Keratinocyte (primary cell): ENCODE data around the gene C1orf50.

Experiments used
- EZH2 ChIP-seq: IDR thresholded peaks from one replicate; pipeline ENCODE4 v1.6.1; 2012; ENCODE audit warnings: inconsistent platforms, mild to moderate bottlenecking, low read length, moderate library complexity
- TF ChIP-seq, protein P1 (sequence below), 3 experiments: IDR thresholded peaks in 1 of 3; conservative IDR thresholded peaks in 1 of 3; optimal IDR thresholded peaks in 1 of 3; 2 replicates in 2 of 3; 3 replicates in 1 of 3; pipeline versions ENCODE3 to v1.5.1; 2011; ENCODE audit warnings: low read length in 3 of 3, mild to moderate bottlenecking in 3 of 3, moderate library complexity in 2 of 3, control low read depth in 1 of 3, inconsistent platforms in 1 of 3; ENCODE audit not compliant: insufficient read depth in 2 of 3; ENCODE audit errors: extremely low read depth in 1 of 3

DNA sequence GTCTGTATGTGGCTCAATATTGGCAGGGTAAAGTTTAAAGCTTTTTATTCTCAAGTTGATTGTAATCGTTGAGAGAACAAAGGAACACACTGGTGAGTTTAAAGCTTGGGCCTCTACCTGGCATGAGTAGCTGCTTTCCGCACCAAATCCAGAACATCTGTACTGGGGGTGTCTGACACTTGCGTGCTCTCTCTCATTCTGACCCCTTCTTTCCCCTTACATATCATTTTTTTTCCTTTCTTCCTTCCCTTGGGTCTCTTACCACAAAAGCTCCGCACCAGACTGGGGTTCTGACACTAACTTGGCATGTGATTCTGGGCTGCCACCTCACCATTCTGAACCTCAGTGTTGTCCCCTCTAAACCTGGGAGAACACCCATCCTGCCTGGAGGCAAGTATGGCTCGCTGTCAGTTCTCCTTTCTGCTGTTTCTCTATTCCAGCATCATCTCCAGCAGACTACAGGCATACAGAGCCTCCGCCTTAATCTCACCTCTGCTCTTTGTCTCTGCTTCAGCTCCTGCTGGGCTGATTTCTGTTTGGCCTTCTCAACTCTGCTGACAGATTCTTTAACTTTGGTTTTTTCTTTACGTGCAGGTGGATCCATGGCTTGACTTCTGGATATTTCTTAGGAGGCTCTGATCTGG, 49.0 kb downstream of the C1orf50 start:
- no peak for TF ChIP-seq EZH2
- TF ChIP-seq, protein P1, sequence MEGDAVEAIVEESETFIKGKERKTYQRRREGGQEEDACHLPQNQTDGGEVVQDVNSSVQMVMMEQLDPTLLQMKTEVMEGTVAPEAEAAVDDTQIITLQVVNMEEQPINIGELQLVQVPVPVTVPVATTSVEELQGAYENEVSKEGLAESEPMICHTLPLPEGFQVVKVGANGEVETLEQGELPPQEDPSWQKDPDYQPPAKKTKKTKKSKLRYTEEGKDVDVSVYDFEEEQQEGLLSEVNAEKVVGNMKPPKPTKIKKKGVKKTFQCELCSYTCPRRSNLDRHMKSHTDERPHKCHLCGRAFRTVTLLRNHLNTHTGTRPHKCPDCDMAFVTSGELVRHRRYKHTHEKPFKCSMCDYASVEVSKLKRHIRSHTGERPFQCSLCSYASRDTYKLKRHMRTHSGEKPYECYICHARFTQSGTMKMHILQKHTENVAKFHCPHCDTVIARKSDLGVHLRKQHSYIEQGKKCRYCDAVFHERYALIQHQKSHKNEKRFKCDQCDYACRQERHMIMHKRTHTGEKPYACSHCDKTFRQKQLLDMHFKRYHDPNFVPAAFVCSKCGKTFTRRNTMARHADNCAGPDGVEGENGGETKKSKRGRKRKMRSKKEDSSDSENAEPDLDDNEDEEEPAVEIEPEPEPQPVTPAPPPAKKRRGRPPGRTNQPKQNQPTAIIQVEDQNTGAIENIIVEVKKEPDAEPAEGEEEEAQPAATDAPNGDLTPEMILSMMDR (optimal IDR thresholded peaks at IDR 0.05 in 1 of 3, IDR thresholded peaks at IDR 0.05 in 1 of 3, conservative IDR thresholded peaks at IDR 0.05 in 1 of 3; ENCODE audit: extremely low read depth in 1 of 3, insufficient read depth in 2 of 3, low read length in 3 of 3) = no peak
